ENCODE results near the gene CLPSL2.

GRCh38 chr6:35790683-35791082 lies 14.3 kb downstream of the CLPSL2 start:
- no peak for TF ChIP-seq CTCF (IDR thresholded peaks at IDR 0.05)
- TF ChIP-seq POLR2A (IDR thresholded peaks at IDR 0.05) = no peak

Measured in adrenal gland (tissue), 5 donors.